ENCODE measurements around the gene PIK3C2B. TPM values are rescaled to one million over a fixed set of nuclear protein-coding genes. Genes with fewer than 3 reads are reported as not detected.

The PIK3C2B gene
- total RNA-seq, 1 donor from 2014 or later: 146 TPM

Other genes starting within 250 kb of the PIK3C2B start
- gene PLEKHA6, start 134.9 kb downstream of the PIK3C2B start, total RNA-seq: 61.5 TPM
- gene PPP1R15B, start 83.0 kb downstream of the PIK3C2B start, total RNA-seq: 59.0 TPM
- gene MDM4, start 21.6 kb upstream of the PIK3C2B start, total RNA-seq: 145 TPM
- 2.1 TPM for gene LRRN2, start 190.9 kb upstream of the PIK3C2B start, total RNA-seq